ENCODE measurements around the gene VDR.

GRCh38 chr12:47818007-47818376 is 86.8 kb downstream of the VDR start:
- no peak for TF ChIP-seq ISL1 (CRISPR knock-in tag; IDR thresholded peaks at IDR 0.05)
- TF ChIP-seq ZC3H10 (CRISPR knock-in tag; IDR thresholded peaks at IDR 0.05): no peak
- no peak for TF ChIP-seq ARNTL (CRISPR knock-in tag; IDR thresholded peaks at IDR 0.05; ENCODE audit: borderline replicate concordance, low read depth)
- no peak for TF ChIP-seq ZNF70 (CRISPR knock-in tag; IDR thresholded peaks at IDR 0.05)
